OCI-LY3 (cell line): ENCODE data around the gene PIMREG.
"Not testable (repeated sequence)": the region's sequence is repeated elsewhere in the genome, so short reads cannot be mapped to it uniquely, and the experiment has no call there.

Source experiments
- H2AFZ ChIP-seq: fragments of 200-600, 300-600 bp; shearing (Covaris generic); 2 replicates; pipeline ENCODE4 v1.6.0; 2014; ENCODE audit warnings: antibody characterized with exemption, low read depth, low read length
- H3K27ac ChIP-seq: fragments of 200-600, 300-600 bp; sonication (generic); 2 replicates; pipeline ENCODE4 v1.5.1; 2014; ENCODE audit warnings: mild to moderate bottlenecking, low read length, moderate library complexity, mixed read lengths
- H3K27me3 ChIP-seq: fragments of 200-600, 300-600 bp; sonication (generic); 2 replicates; pipeline ENCODE4 v1.6.1; 2014; ENCODE audit warnings: low read depth, low read length, mixed read lengths
- H3K36me3 ChIP-seq: fragments of 200-600, 300-600 bp; sonication (generic); replicated peaks from 2 replicates; pipeline ENCODE3; 2014; ENCODE audit warnings: low read depth, low read length, mixed read lengths
- H3K4me1 ChIP-seq: fragments of 300-600, 200-600 bp; sonication (generic); 2 replicates; pipeline ENCODE4 v1.6.1; 2014; ENCODE audit warnings: low read length, mixed read lengths
- H3K4me2 ChIP-seq: fragments of 200-600, 300-600 bp; sonication (generic); 2 replicates; pipeline ENCODE4 v1.6.1; 2014; ENCODE audit warnings: low read length, mixed read lengths
- H3K4me3 ChIP-seq: fragments of 300-600, 200-600 bp; sonication (generic); 2 replicates; pipeline ENCODE4 v1.5.1; 2014; ENCODE audit warnings: antibody characterized with exemption, mild to moderate bottlenecking, low read length, moderate library complexity
- H3K79me2 ChIP-seq: fragments of 300-600, 200-600 bp; shearing (Covaris generic); 2 replicates; pipeline ENCODE4 v1.6.1; 2014; ENCODE audit warnings: mild to moderate bottlenecking, low read length, mixed read lengths
- H3K9ac ChIP-seq: fragments of 300-600, 200-600 bp; shearing (Covaris generic); 2 replicates; pipeline ENCODE4 v1.6.0; 2014; ENCODE audit warnings: mild to moderate bottlenecking, low read length, moderate library complexity
- H3K9me3 ChIP-seq: fragments of 200-600, 300-600 bp; shearing (Covaris generic); 2 replicates; pipeline ENCODE4 v1.6.1; 2014; ENCODE audit warnings: low read length, mixed read lengths; ENCODE audit not compliant: insufficient read depth
- H4K20me1 ChIP-seq: fragments of 200-600, 300-600 bp; sonication (generic); 2 replicates; pipeline ENCODE4 v1.6.1; 2016; ENCODE audit warnings: low read length, mixed read lengths; ENCODE audit not compliant: insufficient read depth
- EZH2phosphoT487 ChIP-seq: fragments of 200-600 bp; shearing (Covaris generic); IDR thresholded peaks from 2 replicates; pipeline ENCODE4 v1.6.1; 2018; ENCODE audit warnings: antibody characterized with exemption, mixed run types, low read depth
- TF ChIP-seq, protein P1 (sequence below): fragments of 200-600, 300-600 bp; sonication (generic); IDR thresholded peaks from 2 replicates; pipeline ENCODE4 v1.5.1; 2014; ENCODE audit warnings: antibody characterized with exemption, low read length, low read depth

PIMREG gene

DNA sequence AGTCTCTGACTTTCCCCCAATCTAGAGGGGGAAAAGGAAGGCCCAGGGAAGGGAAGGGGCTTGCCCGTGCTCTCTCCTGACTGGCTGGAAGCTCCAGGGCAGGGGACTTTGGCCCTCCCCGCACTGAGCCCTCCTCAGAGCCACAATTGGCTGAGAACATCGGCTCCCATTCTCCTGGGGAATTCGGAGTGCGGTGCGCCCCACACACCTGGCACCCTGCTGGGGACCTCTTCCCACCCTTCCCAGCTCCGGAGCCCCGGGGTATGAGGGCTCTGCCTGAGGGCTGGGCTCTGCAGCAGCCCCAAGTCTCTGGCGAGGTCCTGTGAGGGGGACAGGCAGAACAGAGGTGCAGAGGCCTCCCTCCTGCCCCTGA lies 36.0 kb downstream of the PIMREG start:
- Histone ChIP-seq H3K4me2 (no peak overlapping the region), H4K20me1 (no peaks in the 10 kb centered on the region), H3K9me3 (no peaks in the 10 kb centered on the region), H3K79me2 (no peaks in the 10 kb centered on the region), H3K4me3 (no peak overlapping the region), H3K36me3 (no peaks in the 10 kb centered on the region), H2AFZ (no peak overlapping the region), H3K27ac (no peak overlapping the region), H3K4me1 (no peaks in the 10 kb centered on the region), H3K27me3 (no peaks in the 10 kb centered on the region; the same call in 1 of the 2 replicates), H3K9ac (no peak overlapping the region)
- no peak for TF ChIP-seq EZH2phosphoT487
- TF ChIP-seq, protein P1, sequence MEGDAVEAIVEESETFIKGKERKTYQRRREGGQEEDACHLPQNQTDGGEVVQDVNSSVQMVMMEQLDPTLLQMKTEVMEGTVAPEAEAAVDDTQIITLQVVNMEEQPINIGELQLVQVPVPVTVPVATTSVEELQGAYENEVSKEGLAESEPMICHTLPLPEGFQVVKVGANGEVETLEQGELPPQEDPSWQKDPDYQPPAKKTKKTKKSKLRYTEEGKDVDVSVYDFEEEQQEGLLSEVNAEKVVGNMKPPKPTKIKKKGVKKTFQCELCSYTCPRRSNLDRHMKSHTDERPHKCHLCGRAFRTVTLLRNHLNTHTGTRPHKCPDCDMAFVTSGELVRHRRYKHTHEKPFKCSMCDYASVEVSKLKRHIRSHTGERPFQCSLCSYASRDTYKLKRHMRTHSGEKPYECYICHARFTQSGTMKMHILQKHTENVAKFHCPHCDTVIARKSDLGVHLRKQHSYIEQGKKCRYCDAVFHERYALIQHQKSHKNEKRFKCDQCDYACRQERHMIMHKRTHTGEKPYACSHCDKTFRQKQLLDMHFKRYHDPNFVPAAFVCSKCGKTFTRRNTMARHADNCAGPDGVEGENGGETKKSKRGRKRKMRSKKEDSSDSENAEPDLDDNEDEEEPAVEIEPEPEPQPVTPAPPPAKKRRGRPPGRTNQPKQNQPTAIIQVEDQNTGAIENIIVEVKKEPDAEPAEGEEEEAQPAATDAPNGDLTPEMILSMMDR: no peak

DNA sequence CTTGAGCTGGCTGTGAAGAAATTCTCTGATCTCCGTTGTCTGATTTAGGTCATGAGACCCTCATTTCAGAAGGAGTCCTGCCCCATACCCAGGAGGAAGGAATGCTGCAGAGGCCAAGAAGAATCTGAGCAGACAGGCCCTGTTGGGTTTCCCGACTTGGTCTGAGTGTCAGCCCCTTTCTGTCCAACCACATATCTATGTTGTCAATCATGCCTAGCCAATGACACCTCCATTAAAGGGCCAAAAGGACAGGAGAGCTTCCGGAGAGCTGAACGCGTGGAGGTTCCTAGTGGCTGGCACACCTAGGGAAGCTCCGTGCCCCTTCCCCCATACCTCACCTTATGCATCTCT lies 37.8 kb downstream of the PIMREG start:
- H3K36me3 ChIP-seq: no peaks in the 10 kb centered on the region
- H3K4me3 ChIP-seq: no peak overlapping the region
- H3K9me3 ChIP-seq: no peaks in the 10 kb centered on the region
- no peak overlapping the region for H3K4me2 ChIP-seq
- no peak overlapping the region for H2AFZ ChIP-seq
- H4K20me1 ChIP-seq: no peaks in the 10 kb centered on the region
- TF ChIP-seq, protein P1: no peak
- TF ChIP-seq EZH2phosphoT487: no peak
- no peak overlapping the region for H3K27ac ChIP-seq
- no peaks in the 10 kb centered on the region; the same call in 1 of the 2 replicates for H3K27me3 ChIP-seq
- H3K9ac ChIP-seq: no peak overlapping the region
- H3K4me1 ChIP-seq: no peaks in the 10 kb centered on the region
- no peaks in the 10 kb centered on the region for H3K79me2 ChIP-seq

DNA sequence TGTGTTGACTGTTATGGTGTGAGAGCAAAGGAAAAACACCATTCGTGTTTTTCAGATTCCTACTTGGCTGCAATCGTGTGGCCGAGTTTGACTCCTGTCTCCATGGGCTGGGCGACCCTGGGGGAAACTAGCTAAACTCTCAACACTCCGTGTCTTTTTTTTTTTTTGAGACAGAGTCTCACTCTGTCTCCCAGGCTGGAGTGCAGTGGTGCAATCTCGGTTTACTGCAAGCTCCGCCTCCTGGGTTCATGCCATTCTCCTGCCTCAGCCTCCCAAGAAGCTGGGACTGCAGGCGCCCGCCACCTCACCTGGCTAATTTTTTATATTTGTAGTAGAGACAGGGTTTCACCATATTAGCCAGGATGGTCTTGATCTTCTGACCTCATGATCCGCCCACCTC lies 38.5 kb downstream of the PIMREG start:
- H4K20me1 ChIP-seq, H3K4me2 ChIP-seq, H3K27ac ChIP-seq, H2AFZ ChIP-seq, H3K9ac ChIP-seq, H3K9me3 ChIP-seq, H3K27me3 ChIP-seq, H3K4me3 ChIP-seq, H3K79me2 ChIP-seq, H3K36me3 ChIP-seq, H3K4me1 ChIP-seq: not testable (repeated sequence)

DNA sequence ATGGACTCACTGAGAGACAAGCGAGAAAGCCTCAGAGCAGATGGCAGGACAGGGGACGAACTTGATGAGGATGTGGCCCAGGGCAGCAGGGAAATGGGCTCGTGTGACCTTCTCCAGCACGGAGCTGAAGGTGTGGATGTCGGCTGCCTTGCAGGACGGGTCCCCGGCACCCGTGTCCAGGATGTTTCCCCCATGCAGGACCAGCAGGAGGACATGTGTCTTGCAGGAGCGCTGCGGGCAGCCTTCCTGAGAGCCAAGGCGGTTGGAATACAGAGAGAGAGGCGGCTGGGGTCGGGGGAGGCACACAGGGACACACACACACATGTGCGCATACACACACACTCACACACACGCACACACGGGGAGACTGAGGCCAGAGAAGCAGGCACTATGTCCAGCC lies 39.3 kb downstream of the PIMREG start:
- Histone ChIP-seq H3K4me3 (no peak overlapping the region), H3K79me2 (no peaks in the 10 kb centered on the region), H3K27me3 (no peaks in the 10 kb centered on the region; the same call in 1 of the 2 replicates), H4K20me1 (no peaks in the 10 kb centered on the region), H3K9ac (no peak overlapping the region), H3K9me3 (no peaks in the 10 kb centered on the region), H3K4me2 (no peak overlapping the region), H3K27ac (no peak overlapping the region), H3K4me1 (no peaks in the 10 kb centered on the region), H3K36me3 (no peaks in the 10 kb centered on the region), H2AFZ (no peak overlapping the region)
- TF ChIP-seq EZH2phosphoT487: no peak
- TF ChIP-seq, protein P1: no peak
